Measurements from ENCODE around the gene MCOLN1. TPM values are rescaled to one million over a fixed set of nuclear protein-coding genes. Genes with fewer than 3 reads are reported as not detected.

Gene MCOLN1
- total RNA-seq, 1 donor, result 12.0 TPM

DNA sequence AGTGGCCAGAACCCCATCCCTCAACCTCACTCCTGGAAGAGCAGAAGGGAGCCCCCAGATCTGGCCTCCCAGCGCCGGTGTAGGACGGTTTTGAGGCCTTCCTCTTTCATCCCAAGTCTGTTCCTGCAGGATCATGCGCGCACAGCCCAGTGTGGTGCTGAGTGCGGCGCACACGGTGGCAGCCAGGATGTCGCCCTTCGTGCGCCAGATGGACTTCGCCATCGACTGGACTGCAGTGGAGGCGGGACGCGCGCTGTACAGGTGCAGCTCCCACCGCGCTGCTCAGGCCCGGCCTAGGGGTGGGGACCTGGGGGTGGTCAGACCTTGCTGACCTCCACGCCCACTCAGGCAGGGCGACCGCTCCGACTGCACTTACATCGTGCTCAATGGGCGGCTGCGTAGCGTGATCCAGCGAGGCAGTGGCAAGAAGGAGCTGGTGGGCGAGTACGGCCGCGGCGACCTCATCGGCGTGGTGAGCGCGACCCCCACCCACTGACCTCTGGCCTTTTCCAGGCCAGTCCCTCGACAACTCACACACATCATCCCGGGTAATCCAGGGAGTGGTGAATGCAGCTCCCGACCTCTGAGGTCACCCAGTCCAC is 27.8 kb downstream of the MCOLN1 start:
- no peak for DNase-seq (ENCODE audit: low read depth)
- no peak overlapping the region for H3K4me3 ChIP-seq (ENCODE audit: low read depth, low read length)
- no peak for TF ChIP-seq CTCF (IDR thresholded peaks at IDR 0.05; ENCODE audit: insufficient read depth, low read length)

DNA sequence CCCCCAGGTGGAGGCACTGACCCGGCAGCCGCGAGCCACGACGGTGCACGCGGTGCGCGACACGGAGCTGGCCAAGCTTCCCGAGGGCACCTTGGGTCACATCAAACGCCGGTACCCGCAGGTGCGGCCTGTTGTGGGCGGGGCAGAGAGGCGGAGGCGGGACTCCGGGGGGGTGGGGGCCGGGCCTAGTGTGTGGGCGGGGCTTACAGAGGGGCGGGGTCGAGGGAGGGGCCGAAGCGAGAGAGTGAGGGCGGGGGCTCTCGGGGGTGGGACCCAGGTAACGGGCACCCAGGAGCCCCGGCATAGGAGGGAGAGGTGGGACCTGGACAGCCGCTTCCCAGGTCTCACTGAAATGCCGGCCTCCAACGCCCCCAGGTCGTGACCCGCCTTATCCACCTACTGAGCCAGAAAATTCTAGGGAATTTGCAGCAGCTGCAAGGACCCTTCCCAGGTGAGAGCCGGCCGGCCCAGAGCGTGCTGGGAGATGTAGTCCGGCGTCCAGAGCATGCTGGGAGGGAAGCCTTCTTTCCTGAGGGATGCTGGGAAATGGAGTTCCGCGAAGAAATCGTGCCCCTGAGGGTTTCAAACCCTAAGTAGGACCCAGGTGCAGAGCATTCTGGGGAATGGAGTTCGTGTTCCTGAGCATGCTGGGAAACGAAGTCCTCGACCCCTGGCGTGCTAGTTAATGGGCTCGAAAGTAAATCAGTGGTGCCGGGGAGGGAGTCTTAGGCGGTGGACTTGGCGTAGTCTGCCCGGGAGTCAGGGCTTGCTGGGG is 28.8 kb downstream of the MCOLN1 start:
- no peak for DNase-seq (ENCODE audit: low read depth)
- H3K4me3 ChIP-seq (ENCODE audit: low read depth, low read length), result no peak overlapping the region
- TF ChIP-seq CTCF (IDR thresholded peaks at IDR 0.05; ENCODE audit: insufficient read depth, low read length), result no peak

- no peak overlapping the region for H3K4me3 ChIP-seq (ENCODE audit: low read depth, low read length)
- no peak for DNase-seq (ENCODE audit: low read depth)
- TF ChIP-seq CTCF (IDR thresholded peaks at IDR 0.05; ENCODE audit: insufficient read depth, low read length), result no peak
These were observed 30.4 kb downstream of the MCOLN1 start for GRCh38 chr19:7552781-7553180.

- H3K4me3 ChIP-seq (ENCODE audit: low read depth, low read length), result no peak overlapping the region
- no peak for DNase-seq (ENCODE audit: low read depth)
- TF ChIP-seq CTCF (IDR thresholded peaks at IDR 0.05; ENCODE audit: insufficient read depth, low read length), result no peak
These were observed 32.1 kb downstream of the MCOLN1 start for GRCh38 chr19:7554565-7554964.

- no peak for DNase-seq (ENCODE audit: low read depth)
- H3K4me3 ChIP-seq (ENCODE audit: low read depth, low read length), result no peak overlapping the region
- TF ChIP-seq CTCF (IDR thresholded peaks at IDR 0.05; ENCODE audit: insufficient read depth, low read length), result no peak
These were observed 32.8 kb downstream of the MCOLN1 start for GRCh38 chr19:7554990-7555864.

DNA sequence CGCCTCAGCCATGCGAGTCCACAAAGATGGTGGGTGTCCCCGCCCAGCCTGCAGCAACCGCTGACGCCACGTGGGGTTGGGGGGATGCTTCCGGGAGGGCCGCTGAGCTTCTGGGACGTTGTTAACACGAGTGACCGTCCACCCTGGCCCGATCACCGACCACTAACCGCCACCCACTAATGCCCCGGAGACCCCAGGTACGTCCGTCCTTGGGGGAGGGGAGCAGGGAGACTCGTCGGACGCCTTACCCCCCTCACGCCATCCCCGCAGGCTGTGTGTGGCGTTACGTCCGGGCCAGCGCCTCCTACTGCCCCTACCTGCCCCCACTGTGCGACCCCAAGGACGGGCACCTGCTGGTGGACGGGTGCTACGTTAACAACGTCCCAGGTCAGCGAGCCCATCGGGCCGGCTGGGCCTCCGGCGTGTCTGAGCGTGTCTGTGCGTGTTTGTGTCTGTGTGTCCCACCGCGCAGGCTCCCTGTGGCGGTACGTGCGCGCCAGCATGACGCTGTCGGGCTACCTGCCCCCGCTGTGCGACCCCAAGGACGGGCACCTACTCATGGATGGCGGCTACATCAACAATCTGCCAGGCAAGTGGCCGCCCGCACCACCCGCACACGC is 34.4 kb downstream of the MCOLN1 start:
- DNase-seq (ENCODE audit: low read depth), result no peak

More for the DNA sequence above, 34.4 kb downstream of the MCOLN1 start:
- no peak for TF ChIP-seq CTCF (IDR thresholded peaks at IDR 0.05; ENCODE audit: insufficient read depth, low read length)
- H3K4me3 ChIP-seq (ENCODE audit: low read depth, low read length), result no peak overlapping the region
